SK-N-SH (cell line): ENCODE results near the gene DNAJC16. TPM values are rescaled to one million over a fixed set of nuclear protein-coding genes. Genes with fewer than 3 reads are reported as not detected.

Experiments
- CTCF ChIA-PET: fragments of 300-600, 350-600 bp; formaldehyde crosslinking; extraction: SDS; loops from one replicate; lab custom pipeline; 2021; lab: Yijun Ruan, JAX
- POLR2A ChIA-PET: fragments of 350-600 bp; sonication (Branson Sonifier 250); formaldehyde crosslinking; extraction: SDS; loops from one replicate; lab custom pipeline; 2020; ENCODE audit warnings: antibody characterized with exemption, inconsistent platforms; lab: Yijun Ruan, JAX
- DNase-seq: peaks from one replicate; pipeline ENCODE4 v3.0.0; 2012
- H2AFZ ChIP-seq: fragments of 200-600 bp; sonication (generic); 2 replicates; pipeline ENCODE4 v1.8.1; 2016; ENCODE audit warnings: antibody characterized with exemption, mild to moderate bottlenecking, low read depth
- H3F3A ChIP-seq: fragments of 200-600 bp; sonication (generic); replicated peaks from 2 replicates; pipeline ENCODE3; 2016; ENCODE audit warnings: antibody characterized with exemption, mild to moderate bottlenecking; ENCODE audit not compliant: insufficient read depth
- H3K27ac ChIP-seq, 2 experiments: fragments of 200-500 bp in 1 of 2; fragments of 200-600 bp in 1 of 2; sonication (Bioruptor generic) in 1 of 2; sonication (generic), shearing (Covaris generic) in 1 of 2; 2 replicates each; pipeline versions ENCODE4 v1.5.1 to v1.6.1; 2014 to 2016; ENCODE audit warnings: low read depth in 2 of 2, inconsistent platforms in 1 of 2, low read length in 1 of 2, mild to moderate bottlenecking in 1 of 2, mixed read lengths in 1 of 2
- H3K27me3 ChIP-seq: fragments of 200-600 bp; sonication (generic), shearing (Covaris generic); 2 replicates; pipeline ENCODE4 v1.6.1; 2016; ENCODE audit warnings: mixed run types; ENCODE audit not compliant: insufficient read depth
- H3K36me3 ChIP-seq, 2 experiments: fragments of 200-500 bp in 1 of 2; fragments of 200-600 bp in 1 of 2; sonication (Bioruptor generic) in 1 of 2; sonication (generic) in 1 of 2; replicated peaks in 1 of 2; 2 replicates each; pipeline versions ENCODE3 to v1.5.1; 2014 to 2016; ENCODE audit warnings: low read length in 1 of 2, mild to moderate bottlenecking in 1 of 2; ENCODE audit not compliant: insufficient read depth in 2 of 2, control insufficient read depth in 1 of 2
- H3K4me1 ChIP-seq, 2 experiments: fragments of 200-500 bp in 1 of 2; fragments of 200-600 bp in 1 of 2; sonication (Bioruptor generic) in 1 of 2; sonication (generic), shearing (Covaris generic) in 1 of 2; 2 replicates each; pipeline versions ENCODE4 v1.5.1 to v1.6.1; 2014 to 2016; ENCODE audit warnings: low read depth in 1 of 2, low read length in 1 of 2, mixed run types in 1 of 2; ENCODE audit not compliant: insufficient read depth in 2 of 2, control insufficient read depth in 1 of 2
- H3K4me2 ChIP-seq: fragments of 200-600 bp; sonication (generic), shearing (Covaris generic); 2 replicates; pipeline ENCODE4 v1.6.1; 2017; ENCODE audit warnings: mixed run types
- H3K4me3 ChIP-seq, 2 experiments: fragments of 200-500 bp in 1 of 2; fragments of 200-600 bp in 1 of 2; sonication (Bioruptor generic) in 1 of 2; sonication (generic), shearing (Covaris generic) in 1 of 2; 2 replicates each; pipeline versions ENCODE4 v1.5.1 to v1.8.1; 2014 to 2016; ENCODE audit warnings: low read depth in 2 of 2, inconsistent platforms in 1 of 2, low read length in 1 of 2, mild to moderate bottlenecking in 1 of 2, mixed read lengths in 1 of 2, moderate library complexity in 1 of 2
- H3K79me2 ChIP-seq: fragments of 200-600 bp; sonication (generic); 2 replicates; pipeline ENCODE4 v1.8.1; 2017; ENCODE audit warnings: mild to moderate bottlenecking; ENCODE audit not compliant: insufficient read depth
- H3K9ac ChIP-seq: fragments of 200-600 bp; sonication (generic); 2 replicates; pipeline ENCODE4 v1.6.1; 2017; ENCODE audit warnings: mixed run types
- H3K9me2 ChIP-seq: fragments of 200-600 bp; sonication (generic); 2 replicates; pipeline ENCODE4 v1.6.1; 2017; ENCODE audit warnings: mixed run types
- H3K9me3 ChIP-seq: fragments of 200-600 bp; sonication (generic); 2 replicates; pipeline ENCODE4 v1.6.1; 2017; ENCODE audit warnings: mixed run types, mild to moderate bottlenecking, moderate library complexity
- H4K20me1 ChIP-seq: fragments of 200-600 bp; sonication (generic); 2 replicates; pipeline ENCODE4 v1.6.1; 2017; ENCODE audit warnings: mild to moderate bottlenecking, mixed run types; ENCODE audit not compliant: insufficient read depth
- CHD2 ChIP-seq: fragments of 150-350 bp; IDR thresholded peaks from 2 replicates; pipeline ENCODE4 v1.6.1; 2018; ENCODE audit warnings: low read length; ENCODE audit not compliant: partially characterized antibody
- EZH2phosphoT487 ChIP-seq: fragments of 200-600 bp; sonication (generic); IDR thresholded peaks from 2 replicates; pipeline ENCODE4 v1.6.1; 2017; ENCODE audit warnings: low read depth, mixed run types, mild to moderate bottlenecking, antibody characterized with exemption, moderate library complexity, borderline replicate concordance
- FOSL2 ChIP-seq: IDR thresholded peaks from 2 replicates; pipeline ENCODE4 v1.4.0; 2012; ENCODE audit warnings: low read depth, mild to moderate bottlenecking, moderate library complexity, borderline replicate concordance
- GABPA ChIP-seq: IDR thresholded peaks from 2 replicates; pipeline ENCODE4 v1.4.0; 2012; ENCODE audit warnings: low read depth, mild to moderate bottlenecking
- IRF3 ChIP-seq: fragments of 150-350 bp; IDR thresholded peaks from 2 replicates; pipeline ENCODE4 v1.6.1; 2016; ENCODE audit warnings: mild to moderate bottlenecking, low read depth, low read length
- JUND ChIP-seq: IDR thresholded peaks from 2 replicates; pipeline ENCODE4 v1.4.0; 2012
- MXI1 ChIP-seq: IDR thresholded peaks from 2 replicates; pipeline ENCODE4 v1.6.1; 2012; ENCODE audit warnings: mild to moderate bottlenecking, low read depth, low read length, improper control_type of control experiment
- NFIC ChIP-seq: IDR thresholded peaks from 2 replicates; pipeline ENCODE4 v1.4.0; 2012; ENCODE audit warnings: borderline replicate concordance
- NRF1 ChIP-seq: IDR thresholded peaks from 2 replicates; pipeline ENCODE4 v1.6.1; 2012; ENCODE audit warnings: low read depth, mild to moderate bottlenecking, low read length
- POLR2AphosphoS5 ChIP-seq: IDR thresholded peaks from 2 replicates; pipeline ENCODE4 v1.6.1; 2012; ENCODE audit warnings: low read depth, low read length
- RCOR1 ChIP-seq: fragments of 150-350 bp; IDR thresholded peaks from 2 replicates; pipeline ENCODE4 v1.6.1; 2017; ENCODE audit warnings: antibody characterized with exemption, low read length
- REST ChIP-seq: IDR thresholded peaks from 2 replicates; pipeline ENCODE4 v1.6.1; 2012; ENCODE audit warnings: mild to moderate bottlenecking, low read depth, low read length, moderate library complexity
- RFX5 ChIP-seq: IDR thresholded peaks from 2 replicates; pipeline ENCODE4 v1.6.1; 2012; ENCODE audit warnings: mild to moderate bottlenecking, improper control_type of control experiment, low read length
- SMC3 ChIP-seq: IDR thresholded peaks from 2 replicates; pipeline ENCODE4 v1.6.1; 2012; ENCODE audit warnings: low read depth, low read length, improper control_type of control experiment
- TAF1 ChIP-seq: IDR thresholded peaks from 2 replicates; pipeline ENCODE4 v1.6.1; 2012; ENCODE audit warnings: low read depth, mild to moderate bottlenecking, low read length, moderate library complexity, borderline replicate concordance
- YY1 ChIP-seq: IDR thresholded peaks from 2 replicates; pipeline ENCODE4 v1.4.0; 2012; ENCODE audit warnings: low read depth, mild to moderate bottlenecking
- WGBS: methylation state at CpG from one replicate; pipeline ENCODE4 v1.1.6; 2017; ENCODE audit warnings: low lambda C conversion rate; 5-methylcytosine and 5-hydroxymethylcytosine counted together
- polyA plus RNA-seq, 3 experiments: library from polyadenylated mRNA; depleted of rRNA; stranded (reverse); fragments of >200 nt; gene quantifications; 2 replicates each; pipeline ENCODE4 v1.2.3, GENCODE V29; 2012
- TF ChIP-seq, protein P1 (sequence below): fragments of 200-600 bp; sonication (generic); IDR thresholded peaks from 2 replicates; pipeline ENCODE4 v1.6.1; 2017; ENCODE audit warnings: antibody characterized with exemption, mild to moderate bottlenecking, moderate library complexity
- TF ChIP-seq, protein P2 (sequence below): IDR thresholded peaks from 2 replicates; pipeline ENCODE4 v1.4.0; 2012; ENCODE audit warnings: low read depth
- TF ChIP-seq, protein P3 (sequence below): fragments of 150-350 bp; IDR thresholded peaks from 2 replicates; pipeline ENCODE4 v1.6.1; 2017; ENCODE audit warnings: antibody characterized with exemption, low read length, low read depth, borderline replicate concordance

Gene DNAJC16
- polyA plus RNA-seq, 1 of the 3 experiments (the other 2 are of a cell fraction), result 8.4 TPM

- no peak for DNase-seq
- H3K9me3 ChIP-seq, result no peaks in the 10 kb centered on the region
- no peak overlapping the region for H3K4me3 ChIP-seq
- H2AFZ ChIP-seq, result no peak overlapping the region
- H3K79me2 ChIP-seq, result peaks cover 92% of the 10 kb centered on the region
- H3K9ac ChIP-seq, result no peak overlapping the region
- TF ChIP-seq EZH2phosphoT487 (no peak), IRF3 (no peak), NRF1 (no peak), GABPA (no peak), POLR2AphosphoS5 (no peak), RCOR1 (no peak), FOSL2 (no peak), SMC3 (no peak), NFIC (no peak), JUND (no peak), YY1 (no peak), CHD2 (no peak), RFX5 (no peak), MXI1 (no peak), TAF1 (no peak), REST (no peak)
- TF ChIP-seq, protein P1, sequence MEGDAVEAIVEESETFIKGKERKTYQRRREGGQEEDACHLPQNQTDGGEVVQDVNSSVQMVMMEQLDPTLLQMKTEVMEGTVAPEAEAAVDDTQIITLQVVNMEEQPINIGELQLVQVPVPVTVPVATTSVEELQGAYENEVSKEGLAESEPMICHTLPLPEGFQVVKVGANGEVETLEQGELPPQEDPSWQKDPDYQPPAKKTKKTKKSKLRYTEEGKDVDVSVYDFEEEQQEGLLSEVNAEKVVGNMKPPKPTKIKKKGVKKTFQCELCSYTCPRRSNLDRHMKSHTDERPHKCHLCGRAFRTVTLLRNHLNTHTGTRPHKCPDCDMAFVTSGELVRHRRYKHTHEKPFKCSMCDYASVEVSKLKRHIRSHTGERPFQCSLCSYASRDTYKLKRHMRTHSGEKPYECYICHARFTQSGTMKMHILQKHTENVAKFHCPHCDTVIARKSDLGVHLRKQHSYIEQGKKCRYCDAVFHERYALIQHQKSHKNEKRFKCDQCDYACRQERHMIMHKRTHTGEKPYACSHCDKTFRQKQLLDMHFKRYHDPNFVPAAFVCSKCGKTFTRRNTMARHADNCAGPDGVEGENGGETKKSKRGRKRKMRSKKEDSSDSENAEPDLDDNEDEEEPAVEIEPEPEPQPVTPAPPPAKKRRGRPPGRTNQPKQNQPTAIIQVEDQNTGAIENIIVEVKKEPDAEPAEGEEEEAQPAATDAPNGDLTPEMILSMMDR, result no peak
- TF ChIP-seq, protein P2, sequence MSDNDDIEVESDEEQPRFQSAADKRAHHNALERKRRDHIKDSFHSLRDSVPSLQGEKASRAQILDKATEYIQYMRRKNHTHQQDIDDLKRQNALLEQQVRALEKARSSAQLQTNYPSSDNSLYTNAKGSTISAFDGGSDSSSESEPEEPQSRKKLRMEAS, result no peak
- TF ChIP-seq, protein P3, sequence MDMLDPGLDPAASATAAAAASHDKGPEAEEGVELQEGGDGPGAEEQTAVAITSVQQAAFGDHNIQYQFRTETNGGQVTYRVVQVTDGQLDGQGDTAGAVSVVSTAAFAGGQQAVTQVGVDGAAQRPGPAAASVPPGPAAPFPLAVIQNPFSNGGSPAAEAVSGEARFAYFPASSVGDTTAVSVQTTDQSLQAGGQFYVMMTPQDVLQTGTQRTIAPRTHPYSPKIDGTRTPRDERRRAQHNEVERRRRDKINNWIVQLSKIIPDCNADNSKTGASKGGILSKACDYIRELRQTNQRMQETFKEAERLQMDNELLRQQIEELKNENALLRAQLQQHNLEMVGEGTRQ, result no peak
- H3K4me1 ChIP-seq, result peaks cover 0 to 4% of the 10 kb centered on the region in 2 experiments; a peak in 2 of 4 replicates
- ChIA-PET POLR2A (no interaction called here), CTCF (interaction anchor here (1.1 kb wide), 1 partner anchor 29 kb away, joined by 3 read pairs; no protein-coding TSS in a partner anchor)
- peaks cover 5% of the 10 kb centered on the region for H3F3A ChIP-seq
- H3K4me2 ChIP-seq, result no peak overlapping the region
- 96% methylated on average over 13 of the region's 13 CpGs for WGBS
- peaks cover 21 to 38% of the 10 kb centered on the region in 2 experiments for H3K36me3 ChIP-seq
- H3K27ac ChIP-seq, result no peak overlapping the region
- H3K27me3 ChIP-seq, result no peaks in the 10 kb centered on the region
- no peaks in the 10 kb centered on the region for H3K9me2 ChIP-seq
- H4K20me1 ChIP-seq, result peaks cover 41% of the 10 kb centered on the region
Observed at GRCh38 chr1:15625056-15625917, 98.6 kb downstream of the DNAJC16 start.
